HAP-1 (cell line): Measurements from ENCODE around the gene RALGAPA2.

Experiments used
- DNase-seq, 2 experiments: peaks; one replicate each; pipeline ENCODE4 v3.0.0-alpha.2; 2016 to 2020; ENCODE audit warnings: low spot score in 2 of 2
- H3K27me3 ChIP-seq: fragments of 250-450 bp; sonication (Bioruptor Pico); 2 replicates; pipeline ENCODE4 v1.5.1; 2020; ENCODE audit warnings: low read depth, mild to moderate bottlenecking, moderate library complexity
- H3K36me3 ChIP-seq: fragments of 250-450 bp; sonication (Bioruptor Pico); replicated peaks from 2 replicates; pipeline ENCODE4 v1.5.1; 2020; ENCODE audit warnings: mild to moderate bottlenecking
- H3K4me1 ChIP-seq: fragments of 250-450 bp; sonication (Bioruptor Pico); 2 replicates; pipeline ENCODE4 v1.5.1; 2020; ENCODE audit warnings: mild to moderate bottlenecking
- H3K4me3 ChIP-seq: fragments of 250-450 bp; sonication (Bioruptor Pico); 2 replicates; pipeline ENCODE4 v1.5.1; 2020; ENCODE audit warnings: mild to moderate bottlenecking, moderate library complexity
- H3K9me3 ChIP-seq: fragments of 250-450 bp; sonication (Bioruptor Pico); 2 replicates; pipeline ENCODE4 v1.5.1; 2020; ENCODE audit warnings: mild to moderate bottlenecking, moderate library complexity
- in situ Hi-C: fragments of 300-500 bp; cut with MboI; formaldehyde crosslinking; loops from 3 replicates; pipeline ENCODE4 v1.14.3; 2020; ENCODE audit warnings: low sequenced_read_pairs, inconsistent platforms, mixed read lengths

Gene RALGAPA2

GRCh38 chr20:20391766-20392165 lies 320.7 kb downstream of the RALGAPA2 start:
- no peaks in the 10 kb centered on the region for H3K4me1 ChIP-seq
- no peaks in the 10 kb centered on the region for H3K27me3 ChIP-seq
- no peaks in the 10 kb centered on the region for H3K36me3 ChIP-seq
- H3K9me3 ChIP-seq, result no peaks in the 10 kb centered on the region
- no peak for DNase-seq
- H3K4me3 ChIP-seq, result no peak overlapping the region
- in situ Hi-C loops, result no loop called here

GRCh38 chr20:20391115-20391514 lies 321.3 kb downstream of the RALGAPA2 start:
- Histone ChIP-seq H3K4me3 (no peak overlapping the region), H3K9me3 (no peaks in the 10 kb centered on the region), H3K36me3 (no peaks in the 10 kb centered on the region), H3K27me3 (no peaks in the 10 kb centered on the region), H3K4me1 (no peaks in the 10 kb centered on the region)
- in situ Hi-C loops, result no loop called here
- no peak for DNase-seq

GRCh38 chr20:20390393-20390792 lies 322.1 kb downstream of the RALGAPA2 start:
- H3K9me3 ChIP-seq, result no peaks in the 10 kb centered on the region
- in situ Hi-C loops, result no loop called here
- no peaks in the 10 kb centered on the region for H3K36me3 ChIP-seq
- no peak overlapping the region for H3K4me3 ChIP-seq
- H3K27me3 ChIP-seq, result no peaks in the 10 kb centered on the region
- DNase-seq, result no peak
- no peaks in the 10 kb centered on the region for H3K4me1 ChIP-seq

- no peak for DNase-seq
- H3K4me1 ChIP-seq, result no peaks in the 10 kb centered on the region
- in situ Hi-C loops, result no loop called here
- no peak overlapping the region for H3K4me3 ChIP-seq
- no peaks in the 10 kb centered on the region for H3K36me3 ChIP-seq
- H3K9me3 ChIP-seq, result no peaks in the 10 kb centered on the region
- no peaks in the 10 kb centered on the region for H3K27me3 ChIP-seq
Observed at GRCh38 chr20:20386192-20386591, 326.3 kb downstream of the RALGAPA2 start.

- DNase-seq, result no peak
- Histone ChIP-seq H3K4me3 (no peak overlapping the region), H3K36me3 (no peaks in the 10 kb centered on the region), H3K27me3 (no peaks in the 10 kb centered on the region), H3K9me3 (peaks cover 3% of the 10 kb centered on the region), H3K4me1 (peaks cover 15% of the 10 kb centered on the region)
- in situ Hi-C loops, result no loop called here
Observed at GRCh38 chr20:20375862-20376261, 336.6 kb downstream of the RALGAPA2 start.

- no peak for DNase-seq
- in situ Hi-C loops, result loop anchor here (25.0 kb wide), 1 partner anchor 189 kb away; no protein-coding TSS in a partner anchor
- no peaks in the 10 kb centered on the region for H3K9me3 ChIP-seq
Observed at GRCh38 chr20:20373091-20373571, 339.3 kb downstream of the RALGAPA2 start.

GRCh38 chr20:20371681-20372080 lies 340.8 kb downstream of the RALGAPA2 start:
- Histone ChIP-seq H3K9me3 (no peaks in the 10 kb centered on the region), H3K4me1 (peaks cover 15% of the 10 kb centered on the region), H3K4me3 (no peak overlapping the region), H3K27me3 (peaks cover 3% of the 10 kb centered on the region; the same call in 1 of the 2 replicates), H3K36me3 (no peaks in the 10 kb centered on the region)
- in situ Hi-C loops, result loop anchor here (25.0 kb wide), 1 partner anchor 191 kb away; no protein-coding TSS in a partner anchor
- peak; percentile 43 to 52 for DNase-seq

More at GRCh38 chr20:20373091-20373571, 339.3 kb downstream of the RALGAPA2 start:
- H3K4me1 ChIP-seq, result peaks cover 15% of the 10 kb centered on the region
- H3K27me3 ChIP-seq, result peaks cover 3% of the 10 kb centered on the region; the same call in 1 of the 2 replicates
- no peak overlapping the region for H3K4me3 ChIP-seq
- H3K36me3 ChIP-seq, result no peaks in the 10 kb centered on the region

- DNase-seq, result no peak
- in situ Hi-C loops, result loop anchor here (25.0 kb wide), 1 partner anchor 191 kb away; no protein-coding TSS in a partner anchor
- Histone ChIP-seq H3K4me1 (peaks cover 15% of the 10 kb centered on the region), H3K36me3 (no peaks in the 10 kb centered on the region), H3K27me3 (peaks cover 3% of the 10 kb centered on the region; the same call in 1 of the 2 replicates), H3K4me3 (no peak overlapping the region), H3K9me3 (no peaks in the 10 kb centered on the region)
Observed at GRCh38 chr20:20371083-20371482, 341.4 kb downstream of the RALGAPA2 start.

- Histone ChIP-seq H3K36me3 (no peaks in the 10 kb centered on the region), H3K4me3 (0 out of 2 replicates have a peak overlapping the region, but pooled peaks have one; percentile 19), H3K4me1 (peaks cover 15% of the 10 kb centered on the region), H3K9me3 (no peaks in the 10 kb centered on the region), H3K27me3 (peaks cover 3% of the 10 kb centered on the region; the same call in 1 of the 2 replicates)
- DNase-seq, result no peak
- in situ Hi-C loops, result loop anchor here (25.0 kb wide), 1 partner anchor 192 kb away; no protein-coding TSS in a partner anchor
Observed at GRCh38 chr20:20370094-20370575, 342.3 kb downstream of the RALGAPA2 start.

GRCh38 chr20:20369250-20370093 lies 343.0 kb downstream of the RALGAPA2 start:
- DNase-seq, result peak in 1 of 2 experiments; percentile 23
- no peaks in the 10 kb centered on the region for H3K9me3 ChIP-seq
- H3K4me3 ChIP-seq, result peak overlapping the region; percentile 19
- H3K4me1 ChIP-seq, result peaks cover 15% of the 10 kb centered on the region
- no peaks in the 10 kb centered on the region for H3K36me3 ChIP-seq
- in situ Hi-C loops, result loop anchor here (25.0 kb wide), 1 partner anchor 193 kb away; no protein-coding TSS in a partner anchor
- H3K27me3 ChIP-seq, result peaks cover 5% of the 10 kb centered on the region

GRCh38 chr20:20368418-20369249 lies 343.8 kb downstream of the RALGAPA2 start:
- Histone ChIP-seq H3K27me3 (peaks cover 14% of the 10 kb centered on the region), H3K4me1 (peaks cover 17% of the 10 kb centered on the region), H3K9me3 (no peaks in the 10 kb centered on the region), H3K36me3 (no peaks in the 10 kb centered on the region), H3K4me3 (peak overlapping the region; percentile 19)
- in situ Hi-C loops, result loop anchor here (25.0 kb wide), 1 partner anchor 194 kb away; no protein-coding TSS in a partner anchor
- peak in 1 of 2 experiments; percentile 32 for DNase-seq

GRCh38 chr20:20367575-20368417 lies 344.6 kb downstream of the RALGAPA2 start, which contains the start of gene INSM1:
Gene INSM1, plus strand, starts transcription at chr20:20368104. Its CDS starts 164 bp downstream, at chr20:20368268.
- in situ Hi-C loops, result loop anchor here (25.0 kb wide), 1 partner anchor 195 kb away; no protein-coding TSS in a partner anchor
- peak in 1 of 2 experiments; percentile 72 for DNase-seq
- Histone ChIP-seq H3K27me3 (peaks cover 18% of the 10 kb centered on the region), H3K9me3 (no peaks in the 10 kb centered on the region), H3K36me3 (no peaks in the 10 kb centered on the region), H3K4me1 (peaks cover 17% of the 10 kb centered on the region), H3K4me3 (peak within 1 kb of the TSS; percentile 19)
